WTC11 (cell line): ENCODE data around the gene LARGE1. TPM values are rescaled to one million over a fixed set of nuclear protein-coding genes. Genes with fewer than 3 reads are reported as not detected.

Experiments
- ATAC-seq: fragments of 200-7000 bp; cut with Tn5 transposase; 2 replicates; pipeline ENCODE4 v1.10.0; 2021; ENCODE audit warnings: mild to moderate bottlenecking, moderate library complexity
- CTCF ChIA-PET: fragments of 300-600 bp; sonication (Branson Sonifier 250); formaldehyde crosslinking; loops from one replicate; lab custom pipeline; 2021; ENCODE audit warnings: antibody characterized with exemption; lab: Charles Lee
- POLR2A ChIA-PET: fragments of 350-600 bp; sonication (Branson Sonifier 250); formaldehyde crosslinking; loops from one replicate; lab custom pipeline; 2021; ENCODE audit warnings: antibody characterized with exemption; lab: Charles Lee
- DNase-seq: peaks from one replicate; pipeline ENCODE4 v3.0.0; 2021; ENCODE audit warnings: low spot score
- H3K27ac Mint-ChIP-seq: 2 replicates; pipeline ENCODE4 v1.8.0; 2021; ENCODE audit warnings: mixed read lengths
- H3K27me3 Mint-ChIP-seq: 2 replicates; pipeline ENCODE4 v1.8.0; 2021; ENCODE audit warnings: low read depth, mild to moderate bottlenecking, moderate library complexity, mixed read lengths
- H3K36me3 Mint-ChIP-seq: 2 replicates; pipeline ENCODE4 v1.8.0; 2021; ENCODE audit warnings: mixed read lengths
- H3K4me1 Mint-ChIP-seq: 2 replicates; pipeline ENCODE4 v1.8.0; 2022; ENCODE audit warnings: mixed read lengths
- H3K4me3 Mint-ChIP-seq: 2 replicates; pipeline ENCODE4 v1.8.0; 2021; ENCODE audit warnings: mild to moderate bottlenecking, moderate library complexity, mixed read lengths
- H3K9me3 Mint-ChIP-seq: 2 replicates; pipeline ENCODE4 v1.8.0; 2021; ENCODE audit warnings: mixed read lengths
- ATF1 ChIP-seq: sonication (generic); formaldehyde crosslinking; IDR thresholded peaks from 2 replicates; pipeline ENCODE4 v1.8.1; 2023; ENCODE audit warnings: mild to moderate bottlenecking, moderate library complexity, missing genetic modification reagents
- CREB1 ChIP-seq: sonication (generic); formaldehyde crosslinking; IDR thresholded peaks from 2 replicates; pipeline ENCODE4 v1.8.0; 2023; ENCODE audit warnings: mild to moderate bottlenecking, missing genetic modification reagents
- E2F1 ChIP-seq: sonication (generic); formaldehyde crosslinking; IDR thresholded peaks from 2 replicates; pipeline ENCODE4 v1.8.0; 2022; ENCODE audit warnings: mild to moderate bottlenecking, missing genetic modification reagents
- E2F5 ChIP-seq: sonication (generic); formaldehyde crosslinking; IDR thresholded peaks from 2 replicates; pipeline ENCODE4 v1.8.1; 2022; ENCODE audit warnings: mild to moderate bottlenecking, moderate library complexity, missing genetic modification reagents
- ELF4 ChIP-seq: sonication (generic); formaldehyde crosslinking; IDR thresholded peaks from 2 replicates; pipeline ENCODE4 v1.8.1; 2022; ENCODE audit warnings: low read depth, mild to moderate bottlenecking, moderate library complexity, missing genetic modification reagents
- GTF2I ChIP-seq: fragments of 250-450 bp; sonication (Bioruptor Pico); conservative IDR thresholded peaks from 2 replicates; pipeline ENCODE4 v1.4.0; 2021; ENCODE audit warnings: mild to moderate bottlenecking
- JAZF1 ChIP-seq: fragments of 250-450 bp; sonication (Bioruptor Pico); IDR thresholded peaks from 2 replicates; pipeline ENCODE4 v1.9.0; 2021; ENCODE audit warnings: moderate library complexity, mild to moderate bottlenecking, inconsistent platforms
- KAT7 ChIP-seq: sonication (generic); formaldehyde crosslinking; IDR thresholded peaks from 2 replicates; pipeline ENCODE4 v1.8.1; 2023; ENCODE audit warnings: missing genetic modification reagents, mild to moderate bottlenecking, borderline replicate concordance
- MYBL2 ChIP-seq: sonication (generic); formaldehyde crosslinking; IDR thresholded peaks from 2 replicates; pipeline ENCODE4 v1.8.1; 2023; ENCODE audit warnings: mild to moderate bottlenecking, moderate library complexity, missing genetic modification reagents
- NFATC4 ChIP-seq: fragments of 250-450 bp; sonication (Bioruptor Pico); IDR thresholded peaks from 2 replicates; pipeline ENCODE4 v1.9.0; 2021; ENCODE audit warnings: mild to moderate bottlenecking
- NFE2L1 ChIP-seq: sonication (generic); formaldehyde crosslinking; IDR thresholded peaks from 2 replicates; pipeline ENCODE4 v1.8.1; 2023; ENCODE audit warnings: missing genetic modification reagents
- NFYB ChIP-seq: sonication (generic); formaldehyde crosslinking; conservative IDR thresholded peaks from 2 replicates; pipeline ENCODE4 v1.8.0; 2022; ENCODE audit warnings: low read depth, missing genetic modification reagents
- NR2C2 ChIP-seq: sonication (generic); formaldehyde crosslinking; IDR thresholded peaks from 2 replicates; pipeline ENCODE4 v1.8.0; 2022; ENCODE audit warnings: mild to moderate bottlenecking, missing genetic modification reagents
- SMAD3 ChIP-seq: sonication (generic); formaldehyde crosslinking; IDR thresholded peaks from 2 replicates; pipeline ENCODE4 v1.8.0; 2022; ENCODE audit warnings: missing genetic modification reagents, mild to moderate bottlenecking, borderline replicate concordance
- SOX15 ChIP-seq: fragments of 250-450 bp; sonication (Bioruptor Pico); IDR thresholded peaks from 2 replicates; pipeline ENCODE4 v1.9.0; 2021; ENCODE audit warnings: mild to moderate bottlenecking
- TCF7 ChIP-seq: sonication (generic); formaldehyde crosslinking; IDR thresholded peaks from 2 replicates; pipeline ENCODE4 v1.8.0; 2022; ENCODE audit warnings: mild to moderate bottlenecking, low read depth, missing genetic modification reagents, moderate library complexity
- TEAD1 ChIP-seq: sonication (generic); formaldehyde crosslinking; IDR thresholded peaks from 2 replicates; pipeline ENCODE4 v1.8.0; 2022; ENCODE audit warnings: mild to moderate bottlenecking, missing genetic modification reagents
- ZNF121 ChIP-seq: sonication (generic); formaldehyde crosslinking; IDR thresholded peaks from 2 replicates; pipeline ENCODE4 v1.8.0; 2023; ENCODE audit warnings: missing genetic modification reagents
- ZNF219 ChIP-seq: sonication (generic); formaldehyde crosslinking; IDR thresholded peaks from 2 replicates; pipeline ENCODE4 v1.8.0; 2023; ENCODE audit warnings: missing genetic modification reagents, mild to moderate bottlenecking, borderline replicate concordance
- ZNF232 ChIP-seq: sonication (generic); formaldehyde crosslinking; IDR thresholded peaks from 2 replicates; pipeline ENCODE4 v1.8.0; 2022; ENCODE audit warnings: mild to moderate bottlenecking, missing genetic modification reagents
- ZNF263 ChIP-seq: sonication (generic); formaldehyde crosslinking; IDR thresholded peaks from 2 replicates; pipeline ENCODE4 v1.8.1; 2022; ENCODE audit warnings: low read depth, mild to moderate bottlenecking, moderate library complexity, missing genetic modification reagents
- ZNF281 ChIP-seq: sonication (generic); formaldehyde crosslinking; IDR thresholded peaks from 2 replicates; pipeline ENCODE4 v1.8.0; 2023; ENCODE audit warnings: mild to moderate bottlenecking, missing genetic modification reagents
- ZNF396 ChIP-seq: fragments of 250-450 bp; sonication (Bioruptor Pico); IDR thresholded peaks from 2 replicates; pipeline ENCODE4 v1.8.0; 2021; ENCODE audit warnings: mild to moderate bottlenecking, moderate library complexity, borderline replicate concordance
- ZNF416 ChIP-seq: fragments of 250-450 bp; sonication (Bioruptor Pico); IDR thresholded peaks from 2 replicates; pipeline ENCODE4 v1.9.0; 2021; ENCODE audit warnings: mild to moderate bottlenecking, inconsistent platforms
- total RNA-seq: library from RNA; stranded (reverse); gene quantifications from 3 replicates; pipeline ENCODE4 v1.2.3, GENCODE V29; 2021
- TF ChIP-seq, protein P1 (sequence below): fragments of 200-600 bp; IDR thresholded peaks from 2 replicates; pipeline ENCODE4 v1.8.0; 2022; ENCODE audit warnings: antibody characterized with exemption

The LARGE1 gene
- total RNA-seq, 1 experiment from 2014 or later, result 72.6 TPM

DNA sequence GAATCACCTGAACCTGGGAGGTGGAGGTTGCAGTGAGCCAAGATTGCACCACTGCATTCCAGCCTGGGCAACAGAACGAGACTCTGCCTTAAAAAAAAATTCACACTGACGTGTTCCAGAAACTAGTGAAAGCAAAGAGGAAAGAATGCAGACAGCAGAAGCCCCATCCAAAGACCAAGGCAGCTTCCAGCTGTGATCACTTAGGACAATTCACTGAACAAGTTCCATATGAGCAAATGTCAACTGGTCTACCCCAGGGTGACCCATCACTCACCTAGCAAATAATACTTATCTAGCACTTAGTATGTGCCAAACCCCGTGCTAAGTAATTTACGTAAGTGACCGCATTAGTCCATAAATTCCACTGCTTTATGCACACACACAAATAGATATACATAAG is 138.9 kb downstream of the LARGE1 start (continued):
- TF ChIP-seq ZNF281 (CRISPR knock-in tag) (no peak), SOX15 (CRISPR knock-in tag) (no peak), CREB1 (CRISPR knock-in tag) (no peak), GTF2I (CRISPR knock-in tag) (no peak), NFATC4 (CRISPR knock-in tag) (no peak), ZNF121 (CRISPR knock-in tag) (no peak), ZNF416 (CRISPR knock-in tag) (no peak), E2F5 (CRISPR knock-in tag) (no peak), NR2C2 (CRISPR knock-in tag) (no peak), SMAD3 (CRISPR knock-in tag) (no peak), TCF7 (CRISPR knock-in tag) (no peak)

DNA sequence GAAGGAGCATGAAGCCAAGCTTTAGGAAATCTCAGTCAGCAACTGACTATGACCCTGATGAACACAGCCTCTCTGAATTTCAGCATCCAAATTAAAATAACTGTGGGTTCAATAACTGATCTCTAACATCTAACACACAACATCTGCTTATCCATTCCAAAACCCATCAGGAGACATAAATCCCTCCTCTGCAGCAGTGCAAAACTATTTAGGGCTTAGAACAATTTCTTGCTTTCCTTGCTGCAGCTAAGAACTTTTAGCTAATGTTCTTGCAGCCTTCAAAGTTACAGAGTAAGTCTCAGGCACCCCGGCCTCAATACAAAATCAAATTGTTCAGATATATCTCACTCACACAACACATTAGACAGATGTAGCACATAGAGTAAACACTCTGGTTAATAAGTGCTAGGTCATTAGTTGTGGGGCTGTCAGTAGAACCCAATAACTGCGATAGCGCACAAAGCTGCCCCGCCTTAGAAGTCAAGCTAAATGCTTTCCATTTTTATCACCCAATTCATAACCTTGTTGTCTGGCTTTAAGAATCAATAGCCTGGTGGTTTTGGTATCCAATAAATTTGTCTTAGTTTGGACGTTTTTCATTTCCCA is 139.6 kb downstream of the LARGE1 start:
- H3K27ac Mint-ChIP-seq, result no peak overlapping the region
- TF ChIP-seq GTF2I (CRISPR knock-in tag) (no peak), ZNF263 (CRISPR knock-in tag) (no peak), NFE2L1 (CRISPR knock-in tag) (no peak), ELF4 (no peak)
- H3K9me3 Mint-ChIP-seq, result no peaks in the 10 kb centered on the region
- H3K36me3 Mint-ChIP-seq, result no peaks in the 10 kb centered on the region
- H3K27me3 Mint-ChIP-seq, result no peaks in the 10 kb centered on the region
- POLR2A ChIA-PET, result no interaction called here
- no peak overlapping the region for H3K4me3 Mint-ChIP-seq
- DNase-seq (no peak), ATAC-seq (no peak)
- peaks cover 54% of the 10 kb centered on the region for H3K4me1 Mint-ChIP-seq
- CTCF ChIA-PET, result no interaction called here

DNA sequence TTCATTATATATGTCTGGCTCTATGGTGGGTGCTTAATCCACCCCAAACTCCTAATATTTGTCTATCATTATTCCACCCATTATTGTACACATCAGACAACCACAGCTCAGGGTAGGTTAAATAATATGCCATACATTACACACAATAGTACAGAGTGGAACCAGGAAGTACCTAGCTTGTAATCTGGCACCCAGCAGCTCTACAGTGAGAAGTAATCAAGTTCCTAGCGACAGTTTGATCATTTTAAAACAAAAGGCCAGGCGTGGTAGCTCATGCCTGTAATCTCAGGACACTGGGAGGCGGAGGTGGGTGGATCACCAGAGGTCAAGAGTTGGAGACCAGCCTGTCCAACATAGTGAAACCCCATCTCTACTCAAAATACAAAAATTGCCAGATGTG is 141.0 kb downstream of the LARGE1 start:
- Mint-ChIP-seq H3K27me3 (no peaks in the 10 kb centered on the region), H3K9me3 (no peaks in the 10 kb centered on the region), H3K4me1 (peaks cover 56% of the 10 kb centered on the region), H3K36me3 (no peaks in the 10 kb centered on the region), H3K4me3 (no peak overlapping the region), H3K27ac (no peak overlapping the region)
- ATAC-seq (no peak), DNase-seq (no peak)
- no peak for TF ChIP-seq NFYB (CRISPR knock-in tag)
- no peak for TF ChIP-seq JAZF1
- TF ChIP-seq TCF7 (CRISPR knock-in tag), result no peak
- no peak for TF ChIP-seq NR2C2 (CRISPR knock-in tag)
- TF ChIP-seq ZNF232 (CRISPR knock-in tag), result no peak
- TF ChIP-seq KAT7, result no peak
- no peak for TF ChIP-seq ZNF219
- TF ChIP-seq ZNF396 (CRISPR knock-in tag), result no peak
- no peak for TF ChIP-seq ATF1 (CRISPR knock-in tag)
- POLR2A ChIA-PET, result no interaction called here
- CTCF ChIA-PET, result no interaction called here

DNA sequence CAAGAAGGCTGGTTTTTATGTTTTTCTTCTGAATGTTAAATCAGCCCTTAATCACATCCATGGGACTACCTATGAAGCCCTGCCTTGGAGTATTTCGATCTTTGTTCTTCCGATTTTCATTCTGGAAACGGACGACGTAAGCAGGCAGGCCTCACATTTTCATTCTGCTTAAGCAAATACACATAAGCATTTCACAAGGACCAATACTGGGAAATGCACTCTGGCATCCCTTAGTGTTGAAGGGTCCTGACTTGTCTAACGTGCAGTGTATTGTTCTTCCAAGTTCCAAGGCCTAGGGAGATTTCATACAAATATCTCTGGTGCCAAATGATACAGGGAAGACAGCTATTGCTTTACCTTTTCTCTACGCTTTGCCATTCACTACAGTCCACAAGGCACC is 143.8 kb downstream of the LARGE1 start:
- H3K27ac Mint-ChIP-seq, result peak overlapping the region; percentile 80; the same call in 1 of the 2 replicates
- TF ChIP-seq E2F1 (no peak), TEAD1 (no peak), MYBL2 (no peak), E2F5 (CRISPR knock-in tag) (no peak)
- TF ChIP-seq, protein P1, sequence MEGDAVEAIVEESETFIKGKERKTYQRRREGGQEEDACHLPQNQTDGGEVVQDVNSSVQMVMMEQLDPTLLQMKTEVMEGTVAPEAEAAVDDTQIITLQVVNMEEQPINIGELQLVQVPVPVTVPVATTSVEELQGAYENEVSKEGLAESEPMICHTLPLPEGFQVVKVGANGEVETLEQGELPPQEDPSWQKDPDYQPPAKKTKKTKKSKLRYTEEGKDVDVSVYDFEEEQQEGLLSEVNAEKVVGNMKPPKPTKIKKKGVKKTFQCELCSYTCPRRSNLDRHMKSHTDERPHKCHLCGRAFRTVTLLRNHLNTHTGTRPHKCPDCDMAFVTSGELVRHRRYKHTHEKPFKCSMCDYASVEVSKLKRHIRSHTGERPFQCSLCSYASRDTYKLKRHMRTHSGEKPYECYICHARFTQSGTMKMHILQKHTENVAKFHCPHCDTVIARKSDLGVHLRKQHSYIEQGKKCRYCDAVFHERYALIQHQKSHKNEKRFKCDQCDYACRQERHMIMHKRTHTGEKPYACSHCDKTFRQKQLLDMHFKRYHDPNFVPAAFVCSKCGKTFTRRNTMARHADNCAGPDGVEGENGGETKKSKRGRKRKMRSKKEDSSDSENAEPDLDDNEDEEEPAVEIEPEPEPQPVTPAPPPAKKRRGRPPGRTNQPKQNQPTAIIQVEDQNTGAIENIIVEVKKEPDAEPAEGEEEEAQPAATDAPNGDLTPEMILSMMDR, result no peak

More for the DNA sequence above, 143.8 kb downstream of the LARGE1 start:
- Mint-ChIP-seq H3K27me3 (no peaks in the 10 kb centered on the region), H3K4me3 (no peak overlapping the region), H3K4me1 (peaks cover 51% of the 10 kb centered on the region), H3K9me3 (no peaks in the 10 kb centered on the region), H3K36me3 (no peaks in the 10 kb centered on the region)
- CTCF ChIA-PET, result no interaction called here
- ATAC-seq (no peak), DNase-seq (no peak)
- POLR2A ChIA-PET, result no interaction called here
